BE2C (cell line): Measurements from ENCODE around the gene DYNLRB2. TPM values are rescaled to one million over a fixed set of nuclear protein-coding genes. Genes with fewer than 3 reads are reported as not detected.
A peak's percentile ranks its signal among the peaks of the same experiment; 100 is the strongest.

Experiments
- DNase-seq: peaks from one replicate; pipeline ENCODE4 v3.0.0-alpha.2; 2020
- H3K27me3 ChIP-seq: fragments of 250-450 bp; sonication (Bioruptor Pico); 2 replicates; pipeline ENCODE4 v1.5.1; 2020; ENCODE audit warnings: mild to moderate bottlenecking
- H3K36me3 ChIP-seq: fragments of 250-450 bp; sonication (Bioruptor Pico); 2 replicates; pipeline ENCODE4 v1.5.1; 2020; ENCODE audit warnings: mild to moderate bottlenecking
- H3K4me1 ChIP-seq: fragments of 250-450 bp; sonication (Bioruptor Pico); 2 replicates; pipeline ENCODE4 v1.5.1; 2020
- H3K4me3 ChIP-seq: 2 replicates; pipeline ENCODE4 v1.5.1; 2011; ENCODE audit warnings: low read depth, low read length
- H3K9me3 ChIP-seq: fragments of 250-450 bp; sonication (Bioruptor Pico); 2 replicates; pipeline ENCODE4 v1.5.1; 2020
- polyA plus RNA-seq: library from polyadenylated mRNA; unstranded; fragments of >200 nt; gene quantifications from one replicate; pipeline ENCODE4 v1.2.1, GENCODE V29; 2012; ENCODE audit warnings: low read depth, missing spikeins; ENCODE audit not compliant: insufficient read length, insufficient read depth
- TF ChIP-seq, protein P1 (sequence below): IDR thresholded peaks from 2 replicates; pipeline ENCODE4 v1.5.1; 2012; ENCODE audit warnings: mild to moderate bottlenecking, low read depth, low read length

DYNLRB2 gene
- polyA plus RNA-seq: not detected

DNA sequence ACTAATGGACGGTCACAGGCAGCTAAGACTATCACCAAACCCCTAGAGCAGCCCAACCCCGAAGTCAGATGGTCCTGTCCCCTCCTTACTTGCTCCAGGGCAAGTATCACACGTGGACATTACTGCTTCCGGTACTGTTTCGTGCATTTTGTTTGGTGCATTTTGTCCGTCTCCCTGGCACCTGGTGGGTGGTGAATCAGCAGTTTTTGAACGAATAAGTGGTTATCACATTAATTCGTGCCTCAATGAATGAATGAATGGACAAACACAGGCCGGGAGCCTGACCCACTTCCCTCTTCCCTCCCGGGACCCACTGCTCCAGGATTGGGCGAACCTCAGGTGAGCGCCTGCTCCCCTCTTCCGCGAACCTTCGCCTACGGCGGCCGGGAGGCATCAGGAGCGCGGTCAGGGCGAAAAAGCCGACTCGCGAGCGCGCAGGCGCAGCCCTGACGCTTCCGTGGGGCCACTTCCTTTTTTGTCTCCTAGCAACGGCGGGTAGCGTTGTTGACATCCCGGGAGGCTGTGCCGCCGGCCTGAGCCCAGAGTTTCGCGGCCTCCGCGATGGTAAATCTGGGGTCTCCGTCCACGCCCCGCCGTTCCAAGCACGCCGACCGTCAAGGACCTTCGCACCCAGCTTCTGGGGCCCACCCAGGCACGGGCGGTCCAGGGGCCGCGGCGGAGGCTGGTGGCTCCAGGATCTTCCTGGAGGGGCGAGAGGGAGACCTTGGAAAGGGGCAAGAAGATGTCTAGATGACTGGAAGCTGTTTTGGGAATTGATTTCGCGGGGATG, at the start of gene DYNLRB2:
DYNLRB2 (plus strand) TSS at position 478 of the 790 bp plus-strand sequence; CDS start at position 562, 84 bp downstream.
- Histone ChIP-seq H3K9me3 (no peaks in the 10 kb centered on the region), H3K36me3 (no peaks in the 10 kb centered on the region), H3K4me3 (peak within 1 kb of the TSS; percentile 68), H3K27me3 (no peaks in the 10 kb centered on the region), H3K4me1 (no peaks in the 10 kb centered on the region)
- peak; percentile 86 for DNase-seq
- TF ChIP-seq, protein P1, sequence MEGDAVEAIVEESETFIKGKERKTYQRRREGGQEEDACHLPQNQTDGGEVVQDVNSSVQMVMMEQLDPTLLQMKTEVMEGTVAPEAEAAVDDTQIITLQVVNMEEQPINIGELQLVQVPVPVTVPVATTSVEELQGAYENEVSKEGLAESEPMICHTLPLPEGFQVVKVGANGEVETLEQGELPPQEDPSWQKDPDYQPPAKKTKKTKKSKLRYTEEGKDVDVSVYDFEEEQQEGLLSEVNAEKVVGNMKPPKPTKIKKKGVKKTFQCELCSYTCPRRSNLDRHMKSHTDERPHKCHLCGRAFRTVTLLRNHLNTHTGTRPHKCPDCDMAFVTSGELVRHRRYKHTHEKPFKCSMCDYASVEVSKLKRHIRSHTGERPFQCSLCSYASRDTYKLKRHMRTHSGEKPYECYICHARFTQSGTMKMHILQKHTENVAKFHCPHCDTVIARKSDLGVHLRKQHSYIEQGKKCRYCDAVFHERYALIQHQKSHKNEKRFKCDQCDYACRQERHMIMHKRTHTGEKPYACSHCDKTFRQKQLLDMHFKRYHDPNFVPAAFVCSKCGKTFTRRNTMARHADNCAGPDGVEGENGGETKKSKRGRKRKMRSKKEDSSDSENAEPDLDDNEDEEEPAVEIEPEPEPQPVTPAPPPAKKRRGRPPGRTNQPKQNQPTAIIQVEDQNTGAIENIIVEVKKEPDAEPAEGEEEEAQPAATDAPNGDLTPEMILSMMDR: no peak

GRCh38 chr16:80500116-80500859, 40.5 kb upstream of the DYNLRB2 start:
- Histone ChIP-seq H3K9me3 (no peaks in the 10 kb centered on the region; the same call in 1 of the 2 replicates), H3K4me1 (no peaks in the 10 kb centered on the region), H3K36me3 (no peaks in the 10 kb centered on the region), H3K4me3 (no peak overlapping the region), H3K27me3 (no peaks in the 10 kb centered on the region)
- no peak for DNase-seq
- TF ChIP-seq, protein P1: no peak

DNA sequence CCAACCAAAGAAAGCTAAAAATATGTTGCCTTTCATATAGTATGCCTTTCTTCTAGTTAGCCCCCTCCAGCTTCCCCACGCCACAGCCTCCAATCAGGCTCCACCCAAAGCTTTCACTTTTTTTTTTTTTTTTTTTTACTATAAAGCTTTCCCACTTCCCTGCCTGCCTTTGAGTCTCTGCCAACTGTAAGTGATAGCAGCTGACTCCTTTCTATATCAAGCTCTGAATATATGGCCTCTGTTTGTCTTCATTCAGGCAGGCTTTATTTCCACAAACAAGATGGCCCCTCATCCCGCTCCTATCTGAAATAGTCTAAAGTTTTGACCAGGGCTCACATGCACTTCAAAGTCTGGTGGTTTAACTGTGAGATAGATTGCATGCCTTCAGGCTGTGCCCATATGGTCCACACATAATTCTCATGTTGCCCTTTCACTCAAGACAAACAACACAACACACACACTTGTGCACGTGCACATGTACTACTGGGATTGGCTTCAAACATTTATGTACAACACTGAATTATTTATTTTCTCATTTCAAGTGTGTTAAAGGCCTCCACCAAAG, 39.8 kb upstream of the DYNLRB2 start:
- H3K36me3 ChIP-seq: no peaks in the 10 kb centered on the region
- no peaks in the 10 kb centered on the region for H3K27me3 ChIP-seq
- no peak for DNase-seq
- no peaks in the 10 kb centered on the region; the same call in 1 of the 2 replicates for H3K9me3 ChIP-seq
- H3K4me1 ChIP-seq: no peaks in the 10 kb centered on the region
- no peak overlapping the region for H3K4me3 ChIP-seq
- TF ChIP-seq, protein P1: no peak

DNA sequence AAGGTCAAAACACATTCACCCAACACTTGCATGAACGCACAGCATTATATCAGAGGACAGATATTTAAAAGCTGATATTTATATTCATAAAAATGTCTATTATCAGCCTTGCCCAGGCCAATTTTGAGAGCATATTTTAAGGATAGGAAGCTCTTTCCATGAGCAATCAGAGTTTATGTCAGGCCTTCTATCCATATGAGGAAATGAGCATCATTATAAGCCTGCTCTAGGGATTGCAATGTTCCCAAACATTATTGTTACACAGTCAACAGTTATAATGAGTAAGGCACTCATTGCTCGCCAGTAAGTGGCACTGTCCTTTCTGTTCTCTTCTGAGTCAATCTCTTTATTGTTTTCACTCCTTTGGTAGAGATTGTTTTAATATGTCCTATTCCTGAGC, 37.7 kb upstream of the DYNLRB2 start:
- Histone ChIP-seq H3K9me3 (no peaks in the 10 kb centered on the region; the same call in 1 of the 2 replicates), H3K4me3 (no peak overlapping the region), H3K36me3 (no peaks in the 10 kb centered on the region), H3K27me3 (no peaks in the 10 kb centered on the region), H3K4me1 (no peaks in the 10 kb centered on the region)
- no peak for DNase-seq
- TF ChIP-seq, protein P1: no peak

- Histone ChIP-seq H3K4me3 (no peak overlapping the region), H3K36me3 (no peaks in the 10 kb centered on the region), H3K9me3 (no peaks in the 10 kb centered on the region; the same call in 1 of the 2 replicates), H3K4me1 (no peaks in the 10 kb centered on the region), H3K27me3 (no peaks in the 10 kb centered on the region)
- TF ChIP-seq, protein P1: no peak
- no peak for DNase-seq
Measured at GRCh38 chr16:80507538-80507937, 33.3 kb upstream of the DYNLRB2 start.
